Trophoblast cell (in vitro differentiated cells and primary cell): ENCODE measurements around the gene LDLRAD4.

Experiments
- DNase-seq, 2 donors: peaks; one replicate each; pipeline ENCODE4 v3.0.0-alpha.2; 2016
- H2AFZ ChIP-seq: 2 replicates; pipeline ENCODE4 v1.6.1; 2013; ENCODE audit warnings: low read length, moderate library complexity, mild to moderate bottlenecking; ENCODE audit not compliant: insufficient read depth, poor library complexity
- H2AK5ac ChIP-seq: 2 replicates; pipeline ENCODE4 v1.6.1; 2013; ENCODE audit warnings: mild to moderate bottlenecking, low read length
- H2BK120ac ChIP-seq: 2 replicates; pipeline ENCODE4 v1.6.1; 2013; ENCODE audit warnings: low read length, mild to moderate bottlenecking, moderate library complexity; ENCODE audit not compliant: insufficient read depth, poor library complexity
- H2BK12ac ChIP-seq: 2 replicates; pipeline ENCODE4 v1.6.1; 2013; ENCODE audit warnings: mild to moderate bottlenecking, low read length, moderate library complexity
- H2BK5ac ChIP-seq: 2 replicates; pipeline ENCODE4 v1.6.1; 2013; ENCODE audit warnings: low read length, low read depth, moderate library complexity, mild to moderate bottlenecking; ENCODE audit not compliant: poor library complexity
- H3K14ac ChIP-seq: 2 replicates; pipeline ENCODE4 v1.6.1; 2013; ENCODE audit warnings: mild to moderate bottlenecking, low read length
- H3K18ac ChIP-seq: 2 replicates; pipeline ENCODE4 v1.6.1; 2013; ENCODE audit warnings: mild to moderate bottlenecking, low read length
- H3K23ac ChIP-seq: 2 replicates; pipeline ENCODE4 v1.6.1; 2013; ENCODE audit warnings: low read length
- H3K27ac ChIP-seq: 2 replicates; pipeline ENCODE4 v1.5.1; 2013; ENCODE audit warnings: low read depth, mild to moderate bottlenecking, inconsistent platforms, low read length, moderate library complexity
- H3K27me3 ChIP-seq: 2 replicates; pipeline ENCODE4 v1.6.1; 2013; ENCODE audit warnings: inconsistent platforms, mild to moderate bottlenecking, low read length, moderate library complexity; ENCODE audit not compliant: insufficient read depth
- H3K36me3 ChIP-seq, 2 experiments: 1 replicate in 1 of 2; 2 replicates in 1 of 2; pipeline ENCODE4 v1.6.1; 2013; ENCODE audit warnings: low read length in 2 of 2, mild to moderate bottlenecking in 2 of 2, moderate library complexity in 1 of 2; ENCODE audit not compliant: insufficient read depth in 2 of 2, control insufficient read depth in 1 of 2
- H3K4ac ChIP-seq: 2 replicates; pipeline ENCODE4 v1.6.1; 2013; ENCODE audit warnings: low read depth, mild to moderate bottlenecking, low read length, moderate library complexity
- H3K4me1 ChIP-seq, 2 experiments: 1 replicate in 1 of 2; 2 replicates in 1 of 2; pipeline ENCODE4 v1.6.1; 2013; ENCODE audit warnings: low read length in 2 of 2, mild to moderate bottlenecking in 2 of 2, moderate library complexity in 1 of 2; ENCODE audit not compliant: insufficient read depth in 2 of 2, control insufficient read depth in 1 of 2
- H3K4me2 ChIP-seq: 2 replicates; pipeline ENCODE4 v1.6.1; 2013; ENCODE audit warnings: inconsistent platforms, mild to moderate bottlenecking, low read length, moderate library complexity
- H3K4me3 ChIP-seq: 2 replicates; pipeline ENCODE4 v1.5.1; 2013; ENCODE audit warnings: mild to moderate bottlenecking, low read depth, low read length, inconsistent platforms
- H3K79me1 ChIP-seq: one replicate; pipeline ENCODE4 v1.6.1; 2013; ENCODE audit warnings: low read length
- H3K79me2 ChIP-seq: 2 replicates; pipeline ENCODE4 v1.6.1; 2013; ENCODE audit warnings: low read length, mild to moderate bottlenecking; ENCODE audit not compliant: control insufficient read depth, insufficient read depth, poor library complexity
- H3K9ac ChIP-seq: 2 replicates; pipeline ENCODE4 v1.6.1; 2013; ENCODE audit warnings: mild to moderate bottlenecking, low read length
- H3K9me3 ChIP-seq: 2 replicates; pipeline ENCODE4 v1.6.1; 2013; ENCODE audit warnings: low read depth, mild to moderate bottlenecking, control low read depth, inconsistent platforms, low read length; ENCODE audit not compliant: insufficient read depth
- H4K12ac ChIP-seq: 2 replicates; pipeline ENCODE4 v1.6.1; 2013; ENCODE audit warnings: low read depth, mild to moderate bottlenecking, low read length, moderate library complexity
- H4K8ac ChIP-seq: 2 replicates; pipeline ENCODE4 v1.6.1; 2013; ENCODE audit warnings: low read depth, mild to moderate bottlenecking, low read length, moderate library complexity
- H4K91ac ChIP-seq: one replicate; pipeline ENCODE4 v1.6.1; 2013; ENCODE audit warnings: low read depth, mild to moderate bottlenecking, low read length, moderate library complexity
- WGBS: extraction: QIAGEN DNeasy Blood & Tissue Kit; methylation state at CpG from one replicate; pipeline ENCODE4 v1.1.7; 2013; ENCODE audit warnings: missing lambda C conversion rate; ENCODE audit not compliant: insufficient read length, insufficient coverage; ENCODE audit errors: extremely low coverage; 5-methylcytosine and 5-hydroxymethylcytosine counted together

The LDLRAD4 gene

GRCh38 chr18:13570216-13570615, 351.7 kb downstream of the LDLRAD4 start:
- H3K23ac ChIP-seq = no peak overlapping the region
- WGBS = no CpG with 5 or more reads among the region's 17 CpGs

GRCh38 chr18:13570856-13571495, 352.4 kb downstream of the LDLRAD4 start:
- Histone ChIP-seq H3K4ac (no peak overlapping the region), H3K27me3 (no peaks in the 10 kb centered on the region), H3K4me1 (peaks cover 5 to 9% of the 10 kb centered on the region in 2 experiments), H3K36me3 (no peaks in the 10 kb centered on the region), H2AFZ (no peak overlapping the region), H3K9me3 (peaks cover 2% of the 10 kb centered on the region), H2AK5ac (no peak overlapping the region), H3K27ac (no peak overlapping the region), H3K79me1 (no peaks in the 10 kb centered on the region), H3K9ac (no peak overlapping the region), H2BK12ac (no peak overlapping the region), H3K79me2 (no peaks in the 10 kb centered on the region), H4K8ac (no peak overlapping the region), H4K91ac (no peak overlapping the region), H3K18ac (no peak overlapping the region), H3K4me3 (no peak overlapping the region), H3K4me2 (no peak overlapping the region), H2BK5ac (no peak overlapping the region), H3K23ac (no peak overlapping the region), H2BK120ac (no peak overlapping the region), H3K14ac (no peak overlapping the region), H4K12ac (no peak overlapping the region)
- WGBS = no CpG with 5 or more reads among the region's 7 CpGs
- no peak for DNase-seq

More at GRCh38 chr18:13570216-13570615, 351.7 kb downstream of the LDLRAD4 start:
- Histone ChIP-seq H3K9ac (no peak overlapping the region), H2AK5ac (no peak overlapping the region), H3K4me2 (no peak overlapping the region), H2BK12ac (no peak overlapping the region), H2AFZ (no peak overlapping the region), H3K36me3 (no peaks in the 10 kb centered on the region), H2BK120ac (no peak overlapping the region), H3K9me3 (peaks cover 2% of the 10 kb centered on the region), H3K4me1 (peaks cover 5 to 9% of the 10 kb centered on the region in 2 experiments), H2BK5ac (no peak overlapping the region), H4K8ac (no peak overlapping the region), H3K27ac (no peak overlapping the region), H4K12ac (no peak overlapping the region), H3K18ac (no peak overlapping the region), H3K4ac (no peak overlapping the region), H3K79me2 (no peaks in the 10 kb centered on the region), H3K4me3 (no peak overlapping the region), H3K14ac (no peak overlapping the region), H3K79me1 (no peaks in the 10 kb centered on the region), H3K27me3 (no peaks in the 10 kb centered on the region), H4K91ac (no peak overlapping the region)
- no peak for DNase-seq

- peaks cover 3 to 6% of the 10 kb centered on the region in 2 experiments for H3K4me1 ChIP-seq
- no peaks in the 10 kb centered on the region for H3K9me3 ChIP-seq
- H4K91ac ChIP-seq = no peak overlapping the region
- no CpG with 5 or more reads among the region's 5 CpGs for WGBS
- no peak overlapping the region for H3K14ac ChIP-seq
- H4K8ac ChIP-seq = no peak overlapping the region
- no peak overlapping the region for H2BK12ac ChIP-seq
- H3K23ac ChIP-seq = no peak overlapping the region
- H4K12ac ChIP-seq = no peak overlapping the region
- H2BK5ac ChIP-seq = no peak overlapping the region
- H3K4ac ChIP-seq = no peak overlapping the region
- H3K4me2 ChIP-seq = no peak overlapping the region
- no peaks in the 10 kb centered on the region for H3K36me3 ChIP-seq
- no peaks in the 10 kb centered on the region for H3K79me1 ChIP-seq
- no peak overlapping the region for H3K9ac ChIP-seq
- H2BK120ac ChIP-seq = no peak overlapping the region
- no peak overlapping the region for H3K27ac ChIP-seq
- H3K4me3 ChIP-seq = no peak overlapping the region
- H2AK5ac ChIP-seq = no peak overlapping the region
- no peak for DNase-seq
- no peaks in the 10 kb centered on the region for H3K79me2 ChIP-seq
- no peak overlapping the region for H3K18ac ChIP-seq
- no peak overlapping the region for H2AFZ ChIP-seq
- H3K27me3 ChIP-seq = no peaks in the 10 kb centered on the region
These were observed 353.6 kb downstream of the LDLRAD4 start for GRCh38 chr18:13572148-13572547.

- Histone ChIP-seq H2BK12ac (no peak overlapping the region), H3K27me3 (no peaks in the 10 kb centered on the region), H4K91ac (no peak overlapping the region), H3K4me1 (peaks cover 3 to 6% of the 10 kb centered on the region in 2 experiments), H3K23ac (no peak overlapping the region), H2AK5ac (no peak overlapping the region), H2BK120ac (no peak overlapping the region), H3K79me1 (no peaks in the 10 kb centered on the region), H4K8ac (no peak overlapping the region), H3K9me3 (no peaks in the 10 kb centered on the region), H3K14ac (no peak overlapping the region), H3K18ac (no peak overlapping the region), H2BK5ac (no peak overlapping the region), H3K79me2 (no peaks in the 10 kb centered on the region), H3K27ac (no peak overlapping the region), H2AFZ (no peak overlapping the region), H3K36me3 (no peaks in the 10 kb centered on the region), H4K12ac (no peak overlapping the region), H3K4me3 (peak overlapping the region; percentile 25), H3K4me2 (no peak overlapping the region), H3K4ac (no peak overlapping the region), H3K9ac (no peak overlapping the region)
- WGBS = no CpG with 5 or more reads among the region's 7 CpGs
- DNase-seq = no peak
These were observed 354.2 kb downstream of the LDLRAD4 start for GRCh38 chr18:13572721-13573120.
